Esophagus mucosa (tissue), 1 donor: ENCODE data around the gene ARID3C. TPM values are rescaled to one million over a fixed set of nuclear protein-coding genes. Genes with fewer than 3 reads are reported as not detected.

ENCODE experiments used
- ATAC-seq: fragments of 200-7000 bp; cut with Tn5 transposase; one replicate; pipeline ENCODE4 v1.9.1; 2020
- total RNA-seq: library from RNA; stranded (reverse); gene quantifications from one replicate; pipeline ENCODE4 v1.2.4, GENCODE V29; 2023
- donor health status: DM: yes; HTN: yes; CAD: no.

Gene ARID3C
- total RNA-seq, 1 donor from 2014 or later, result not detected

DNA sequence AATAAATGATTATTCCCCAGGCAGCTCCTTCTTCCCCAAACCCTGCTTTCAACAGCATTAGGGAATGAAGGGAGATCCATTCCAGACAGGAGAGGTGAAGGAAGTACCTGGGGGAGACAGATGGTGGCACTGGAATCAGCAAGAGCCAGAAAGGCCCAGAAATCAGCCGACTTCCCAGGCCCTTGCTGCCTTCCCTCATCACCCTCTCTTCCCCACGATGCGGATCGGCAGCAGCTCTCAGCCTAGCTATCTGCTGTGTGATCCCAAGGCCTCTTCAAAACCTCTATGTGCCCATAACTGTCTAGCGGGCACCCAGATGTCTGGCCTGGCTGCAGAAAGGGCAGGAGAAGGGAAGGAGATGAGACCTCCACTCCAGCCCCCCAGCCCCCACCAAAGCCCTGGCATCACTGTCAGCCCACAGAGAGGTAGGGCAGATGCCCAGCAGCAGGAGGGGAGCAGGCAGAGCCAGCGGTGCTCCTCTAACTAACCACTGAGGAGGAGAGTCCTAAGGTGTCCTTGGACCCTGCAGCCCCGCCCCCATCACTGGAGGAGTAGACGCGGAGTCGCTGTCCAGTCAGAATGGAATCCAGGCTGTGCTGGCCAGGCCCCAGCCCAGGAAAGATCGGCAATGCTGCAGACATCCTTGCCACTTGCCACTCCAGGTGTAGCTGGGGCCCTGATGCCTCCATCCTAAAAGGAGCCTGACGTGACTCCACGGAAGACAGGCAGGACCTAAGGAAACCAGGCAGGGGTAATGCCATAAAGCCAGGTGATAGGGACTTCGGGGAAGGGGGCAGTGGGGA, 52.1 kb downstream of the ARID3C start:
- ATAC-seq, result no peak

DNA sequence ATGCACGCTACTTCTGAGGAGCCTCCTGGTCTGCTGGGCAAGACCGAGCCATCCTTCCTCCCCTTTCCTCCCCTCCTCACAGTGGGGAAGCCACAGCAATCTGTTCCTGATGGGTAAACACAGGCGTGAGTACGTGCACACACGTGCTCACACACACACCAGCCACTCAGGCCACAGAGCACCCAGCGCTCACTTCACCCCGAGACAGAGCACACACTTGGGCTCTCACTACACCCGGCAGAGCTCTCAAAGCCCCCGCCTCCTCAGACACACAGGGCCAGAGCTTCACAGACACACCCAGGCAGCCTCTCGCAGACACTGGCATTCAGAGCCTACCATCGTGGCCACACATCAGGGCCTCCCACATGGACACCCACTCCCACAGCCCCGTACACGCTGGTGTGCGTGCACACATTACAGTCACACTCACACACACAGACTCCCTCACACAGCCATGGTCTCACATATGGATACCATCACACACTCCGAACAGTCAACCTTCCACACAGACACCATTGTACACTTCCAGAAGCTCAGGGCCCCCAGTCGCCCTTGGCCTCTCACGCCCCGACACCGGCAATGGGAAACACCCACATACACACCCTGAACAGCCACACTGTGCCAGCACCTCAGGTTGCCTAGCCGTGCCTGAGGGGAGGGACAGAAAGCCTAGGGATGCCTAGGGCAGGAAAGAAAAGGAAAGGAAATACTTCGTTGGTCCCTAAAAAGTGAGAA, 52.8 kb downstream of the ARID3C start:
- no peak for ATAC-seq

GRCh38 chr9:34575241-34575640, 53.6 kb downstream of the ARID3C start:
- no peak for ATAC-seq

- no peak for ATAC-seq
Observed at GRCh38 chr9:34574571-34574970, 54.3 kb downstream of the ARID3C start.

GRCh38 chr9:34573599-34574325, 55.1 kb downstream of the ARID3C start:
- ATAC-seq, result no peak

DNA sequence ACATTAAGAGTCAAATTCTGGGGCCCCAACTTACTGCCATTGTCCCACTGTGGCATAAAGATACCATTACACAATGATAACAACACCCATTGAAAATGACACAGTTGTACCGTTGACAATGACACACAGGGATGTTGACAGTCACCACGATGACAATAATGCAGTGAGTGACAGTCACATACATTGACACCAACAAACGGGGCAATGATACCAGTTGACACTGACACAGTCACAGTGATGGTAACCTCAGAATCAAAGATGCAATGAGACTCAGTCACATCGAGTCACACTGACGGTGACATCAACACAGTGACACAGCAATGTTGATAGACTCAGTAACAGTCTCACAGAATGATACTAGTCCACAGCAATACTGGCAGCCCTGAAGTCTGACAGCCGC, 56.2 kb downstream of the ARID3C start:
- no peak for ATAC-seq

GRCh38 chr9:34572092-34572491, 56.8 kb downstream of the ARID3C start:
- no peak for ATAC-seq

DNA sequence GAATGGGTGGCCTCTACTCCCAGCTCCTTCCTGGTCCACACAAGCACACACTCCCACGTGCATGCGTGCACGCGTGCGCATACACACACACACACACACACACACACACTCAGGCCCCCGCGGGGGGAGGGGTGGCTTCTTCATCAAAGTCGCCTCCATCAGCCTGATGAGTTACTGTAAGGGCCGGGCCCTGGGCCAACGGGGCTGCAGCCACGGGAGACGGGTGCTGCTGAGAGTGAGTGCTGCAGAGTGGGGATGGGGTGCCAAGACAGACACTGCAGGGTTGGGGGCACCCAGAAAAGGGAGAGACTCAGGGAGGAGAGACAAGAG, 57.4 kb downstream of the ARID3C start:
- ATAC-seq, result no peak

Other genes with a start within 250 kb of the ARID3C start
- gene FAM219A, start 170.5 kb downstream of the ARID3C start, total RNA-seq, result 4.5 TPM
- gene DNAI1, start 170.3 kb downstream of the ARID3C start, total RNA-seq, result not detected
- 0.24 TPM for gene ENHO, start 106.1 kb downstream of the ARID3C start, total RNA-seq
- not detected for gene CNTFR, start 39.3 kb downstream of the ARID3C start, total RNA-seq
- gene RPP25L, start 17.0 kb downstream of the ARID3C start, total RNA-seq, result 26.3 TPM
- 120 TPM for gene DCTN3, start 8.6 kb downstream of the ARID3C start, total RNA-seq
- gene SIGMAR1, start 8.7 kb upstream of the ARID3C start, total RNA-seq, result 56.3 TPM
- gene GALT, start 17.6 kb upstream of the ARID3C start, total RNA-seq, result 14.6 TPM
- 4.0 TPM for gene IL11RA, start 23.1 kb upstream of the ARID3C start, total RNA-seq
- gene CCL27, start 33.6 kb upstream of the ARID3C start, total RNA-seq, result 0.20 TPM
- gene CCL19, start 62.2 kb upstream of the ARID3C start, total RNA-seq, result 5.1 TPM
- 18.5 TPM for gene CCL21, start 81.1 kb upstream of the ARID3C start, total RNA-seq